Upper lobe of right lung (tissue), 1 donor: Measurements from ENCODE around the gene ADAMTS2. TPM values are rescaled to one million over a fixed set of nuclear protein-coding genes. Genes with fewer than 3 reads are reported as not detected.

ENCODE experiments used
- ATAC-seq: fragments of 200-7000 bp; cut with Tn5 transposase; one replicate; pipeline ENCODE4 v1.9.1; 2020; ENCODE audit warnings: mild to moderate bottlenecking, moderate library complexity
- DNase-seq: peaks from one replicate; pipeline ENCODE4 v3.0.0-alpha.2; 2020
- H3K27ac ChIP-seq: fragments of 200-600 bp; one replicate; pipeline ENCODE4 v1.8.0; 2022
- H3K27me3 ChIP-seq: fragments of 200-600 bp; one replicate; pipeline ENCODE4 v1.8.0; 2022; ENCODE audit warnings: mild to moderate bottlenecking
- H3K36me3 ChIP-seq: fragments of 200-600 bp; one replicate; pipeline ENCODE4 v1.8.0; 2022
- H3K4me1 ChIP-seq: fragments of 200-600 bp; one replicate; pipeline ENCODE4 v1.8.0; 2022
- H3K4me3 ChIP-seq: fragments of 200-600 bp; one replicate; pipeline ENCODE4 v1.8.0; 2022; ENCODE audit warnings: mild to moderate bottlenecking
- H3K9me3 ChIP-seq: fragments of 200-600 bp; one replicate; pipeline ENCODE4 v1.8.0; 2022
- intact Hi-C: fragments of 100-400 bp; cut with DNase I; formaldehyde crosslinking; loops from one replicate; pipeline ENCODE4 v1.11.0; 2022
- total RNA-seq: library from RNA; stranded (reverse); fragmentation: NEBNext Ultra II Directional; extraction: Animal tissue kit (Norgen Biotek cat#: 25700); gene quantifications from one replicate; pipeline ENCODE4 v1.2.1, GENCODE V29; 2021
- TF ChIP-seq, protein P1 (sequence below): fragments of 200-600 bp; IDR thresholded peaks from one replicate; pipeline ENCODE4 v1.8.0; 2022; ENCODE audit warnings: antibody characterized with exemption
- donor health status: DM: no; HTN: yes; CAD: no; lungs with severe emphysema.

ADAMTS2 gene
- total RNA-seq, 1 donor from 2014 or later = 16.4 TPM

DNA sequence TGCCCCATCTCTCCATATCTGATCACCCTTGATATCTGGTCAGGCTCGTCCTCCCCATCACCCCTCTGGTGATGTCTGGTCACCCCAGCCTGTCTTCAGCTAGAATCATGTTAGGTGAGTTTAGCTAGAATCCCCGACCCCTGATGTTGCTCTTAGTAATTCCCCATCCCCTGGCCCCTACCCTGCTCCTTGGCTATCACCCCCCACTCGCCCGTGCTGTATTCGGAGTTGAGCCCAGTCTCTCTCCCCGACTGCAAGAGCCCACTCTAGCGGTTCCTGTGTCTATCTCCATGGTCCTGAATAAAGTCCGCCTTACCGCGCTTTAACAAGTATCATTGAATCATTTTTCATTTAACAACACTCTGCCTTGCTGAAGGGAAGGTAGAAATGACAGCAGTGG, 33.7 kb downstream of the ADAMTS2 start:
- Histone ChIP-seq H3K36me3 (no peaks in the 10 kb centered on the region), H3K4me1 (peaks cover 11% of the 10 kb centered on the region), H3K9me3 (no peaks in the 10 kb centered on the region), H3K27ac (no peak overlapping the region), H3K4me3 (no peak overlapping the region), H3K27me3 (no peaks in the 10 kb centered on the region)
- intact Hi-C loops = no loop called here
- TF ChIP-seq, protein P1, sequence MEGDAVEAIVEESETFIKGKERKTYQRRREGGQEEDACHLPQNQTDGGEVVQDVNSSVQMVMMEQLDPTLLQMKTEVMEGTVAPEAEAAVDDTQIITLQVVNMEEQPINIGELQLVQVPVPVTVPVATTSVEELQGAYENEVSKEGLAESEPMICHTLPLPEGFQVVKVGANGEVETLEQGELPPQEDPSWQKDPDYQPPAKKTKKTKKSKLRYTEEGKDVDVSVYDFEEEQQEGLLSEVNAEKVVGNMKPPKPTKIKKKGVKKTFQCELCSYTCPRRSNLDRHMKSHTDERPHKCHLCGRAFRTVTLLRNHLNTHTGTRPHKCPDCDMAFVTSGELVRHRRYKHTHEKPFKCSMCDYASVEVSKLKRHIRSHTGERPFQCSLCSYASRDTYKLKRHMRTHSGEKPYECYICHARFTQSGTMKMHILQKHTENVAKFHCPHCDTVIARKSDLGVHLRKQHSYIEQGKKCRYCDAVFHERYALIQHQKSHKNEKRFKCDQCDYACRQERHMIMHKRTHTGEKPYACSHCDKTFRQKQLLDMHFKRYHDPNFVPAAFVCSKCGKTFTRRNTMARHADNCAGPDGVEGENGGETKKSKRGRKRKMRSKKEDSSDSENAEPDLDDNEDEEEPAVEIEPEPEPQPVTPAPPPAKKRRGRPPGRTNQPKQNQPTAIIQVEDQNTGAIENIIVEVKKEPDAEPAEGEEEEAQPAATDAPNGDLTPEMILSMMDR = no peak
- ATAC-seq = no peak
- peak; percentile 19 for DNase-seq

DNA sequence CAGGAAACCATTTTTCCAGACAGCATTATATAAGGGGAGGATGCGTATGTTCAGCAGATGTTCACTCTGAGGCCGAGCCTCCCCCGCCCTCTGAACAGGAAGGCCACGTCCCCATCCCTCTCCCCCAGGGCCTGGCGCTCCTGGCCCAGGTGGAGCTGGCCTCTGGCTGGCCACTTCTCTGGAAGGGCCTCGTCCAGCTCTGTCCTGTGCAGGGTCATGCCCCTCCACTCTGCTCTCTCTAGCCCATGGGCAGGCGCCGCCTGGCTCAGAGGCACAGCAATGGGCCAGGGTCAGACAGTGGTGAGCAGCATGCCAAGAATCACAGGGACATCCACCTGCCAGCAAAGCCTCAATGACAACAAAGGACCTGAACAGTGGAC, 34.2 kb downstream of the ADAMTS2 start:
- no peak for ATAC-seq

DNA sequence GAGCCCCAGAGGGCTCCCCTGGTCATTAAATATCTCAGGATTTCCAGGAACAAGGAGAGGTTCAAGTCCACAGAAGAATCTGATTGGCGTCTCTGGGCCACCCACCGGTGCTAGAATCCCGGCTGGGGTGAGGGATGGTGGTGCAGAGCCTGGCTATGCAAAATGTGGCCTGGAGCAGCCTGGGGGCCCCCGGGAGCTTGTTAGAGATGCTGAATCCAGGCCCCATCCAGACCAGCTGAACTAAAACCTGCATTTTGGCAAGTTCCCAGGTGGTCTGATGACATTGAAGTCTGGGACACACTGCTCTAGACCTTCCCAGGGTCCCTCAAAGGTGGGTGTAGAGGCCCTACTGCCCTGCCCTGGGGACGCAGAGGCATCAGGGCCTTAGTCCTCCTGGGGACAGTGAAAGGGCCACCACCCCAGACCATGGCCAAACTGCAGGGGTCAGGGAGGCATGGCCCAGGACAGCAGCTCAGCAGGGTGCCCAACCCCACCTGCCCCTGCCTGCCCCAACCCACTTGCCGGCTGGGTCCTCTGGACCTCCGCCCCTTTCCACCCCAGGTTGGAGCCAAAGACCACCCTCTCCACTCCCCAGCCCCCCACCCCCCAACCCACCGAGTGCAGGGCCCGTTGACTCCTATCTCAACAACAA, 34.7 kb downstream of the ADAMTS2 start:
- TF ChIP-seq, protein P1 = no peak
- Histone ChIP-seq H3K4me3 (no peak overlapping the region), H3K27me3 (no peaks in the 10 kb centered on the region), H3K36me3 (no peaks in the 10 kb centered on the region), H3K4me1 (peaks cover 11% of the 10 kb centered on the region), H3K9me3 (no peaks in the 10 kb centered on the region), H3K27ac (no peak overlapping the region)
- intact Hi-C loops = no loop called here
- DNase-seq (peak; percentile 52), ATAC-seq (no peak)

More for the DNA sequence above, 34.2 kb downstream of the ADAMTS2 start:
- no peak overlapping the region for H3K4me3 ChIP-seq
- intact Hi-C loops = no loop called here
- TF ChIP-seq, protein P1 = no peak
- H3K4me1 ChIP-seq = peaks cover 11% of the 10 kb centered on the region
- no peak overlapping the region for H3K27ac ChIP-seq
- H3K9me3 ChIP-seq = no peaks in the 10 kb centered on the region
- no peaks in the 10 kb centered on the region for H3K27me3 ChIP-seq
- DNase-seq = peak; percentile 46
- no peaks in the 10 kb centered on the region for H3K36me3 ChIP-seq

DNA sequence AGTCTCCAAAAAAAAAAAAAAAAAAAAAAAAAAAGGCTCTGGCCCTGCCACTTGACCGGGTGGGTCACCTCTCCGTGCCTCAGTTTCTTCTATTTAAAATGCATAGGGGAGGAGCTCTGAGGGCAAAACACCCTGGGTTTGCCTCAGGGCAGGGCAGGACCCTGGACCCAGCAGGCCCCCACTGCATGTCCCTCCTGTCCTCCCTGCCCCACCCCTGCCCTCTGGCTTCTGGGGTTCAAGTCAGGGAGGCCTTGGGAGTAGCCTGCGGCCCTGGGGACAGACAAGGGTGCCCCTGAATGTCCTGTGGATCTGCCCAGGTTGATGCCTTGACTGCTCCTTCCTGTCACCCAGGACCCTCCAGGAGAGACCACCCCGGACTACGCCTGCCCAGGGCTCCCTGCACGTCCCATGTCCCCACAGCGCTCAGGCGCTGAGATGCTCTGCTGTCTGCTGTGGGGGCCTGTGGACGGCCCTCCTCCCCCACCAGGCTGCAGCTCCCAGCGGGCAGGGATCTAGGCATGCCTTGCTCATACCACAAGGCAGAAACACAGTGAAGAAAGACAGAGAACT, 35.4 kb downstream of the ADAMTS2 start:
- H3K36me3 ChIP-seq = no peaks in the 10 kb centered on the region
- peak; percentile 52 for DNase-seq
- H3K9me3 ChIP-seq = no peaks in the 10 kb centered on the region
- intact Hi-C loops = no loop called here
- ATAC-seq = no peak
- no peak overlapping the region for H3K4me3 ChIP-seq
- H3K27me3 ChIP-seq = no peaks in the 10 kb centered on the region
- TF ChIP-seq, protein P1 = no peak
- peaks cover 6% of the 10 kb centered on the region for H3K4me1 ChIP-seq
- H3K27ac ChIP-seq = no peak overlapping the region

DNA sequence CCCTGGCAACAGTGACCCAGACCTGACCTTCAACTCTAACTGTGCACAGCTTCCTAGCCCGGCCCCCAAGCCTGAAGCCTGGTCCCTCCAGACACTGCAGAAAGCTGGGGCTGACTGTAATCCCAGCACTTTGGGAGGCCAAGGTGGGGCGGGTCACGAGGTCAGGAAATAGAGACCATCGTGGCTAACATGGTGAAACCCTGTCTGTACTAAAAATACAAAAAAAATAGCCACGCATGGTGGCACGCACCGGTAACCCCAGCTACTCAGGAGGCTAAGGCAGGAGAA, 35.9 kb downstream of the ADAMTS2 start:
- Histone ChIP-seq H3K27me3 (no peaks in the 10 kb centered on the region), H3K27ac (no peak overlapping the region), H3K4me1 (peaks cover 1% of the 10 kb centered on the region), H3K36me3 (no peaks in the 10 kb centered on the region), H3K9me3 (no peaks in the 10 kb centered on the region), H3K4me3 (no peak overlapping the region)
- intact Hi-C loops = no loop called here
- ATAC-seq = no peak
- DNase-seq = no peak
- TF ChIP-seq, protein P1 = no peak
